HCT116 (cell line): ENCODE measurements around the gene C5orf22.

ENCODE experiments used
- CTCF ChIP-seq, 3 experiments: fragments of 200-600 bp in 1 of 3; sonication (generic) in 1 of 3; IDR thresholded peaks in 2 of 3; conservative IDR thresholded peaks in 1 of 3; 2 replicates each; pipeline ENCODE4 v1.5.1; 2012 to 2017; ENCODE audit warnings: low read depth in 2 of 3, low read length in 2 of 3, antibody characterized with exemption in 1 of 3, borderline replicate concordance in 1 of 3, control low read depth in 1 of 3, mild to moderate bottlenecking in 1 of 3, mixed read lengths in 1 of 3, mixed run types in 1 of 3, moderate library complexity in 1 of 3; ENCODE audit not compliant: insufficient read depth in 1 of 3
- POLR2AphosphoS5 ChIP-seq: IDR thresholded peaks from 2 replicates; pipeline ENCODE4 v1.6.1; 2011; ENCODE audit warnings: mild to moderate bottlenecking, low read depth, low read length, moderate library complexity
- TCF7L2 ChIP-seq: IDR thresholded peaks from 2 replicates; pipeline ENCODE4 v1.7.0; 2011; ENCODE audit warnings: borderline replicate concordance, inconsistent platforms; ENCODE audit not compliant: insufficient read depth, insufficient read length; ENCODE audit errors: extremely low read depth

GRCh38 chr5:31534527-31535046, 2.5 kb downstream of the C5orf22 start:
- no peak for TF ChIP-seq CTCF (IDR thresholded peaks at IDR 0.05 in 2 of 3, conservative IDR thresholded peaks at IDR 0.05 in 1 of 3; ENCODE audit: borderline replicate concordance in 1 of 3, insufficient read depth in 1 of 3, low read depth in 2 of 3, low read length in 2 of 3)
- TF ChIP-seq POLR2AphosphoS5 = no peak
- TF ChIP-seq TCF7L2 = no peak
